Measurements from ENCODE around the gene FOXK1. TPM values are rescaled to one million over a fixed set of nuclear protein-coding genes. Genes with fewer than 3 reads are reported as not detected.
A peak's percentile ranks its signal among the peaks of the same experiment; 100 is the strongest.

Gene FOXK1
- total RNA-seq, 2 experiments from 2014 or later: 38.5 to 39.6 TPM

DNA sequence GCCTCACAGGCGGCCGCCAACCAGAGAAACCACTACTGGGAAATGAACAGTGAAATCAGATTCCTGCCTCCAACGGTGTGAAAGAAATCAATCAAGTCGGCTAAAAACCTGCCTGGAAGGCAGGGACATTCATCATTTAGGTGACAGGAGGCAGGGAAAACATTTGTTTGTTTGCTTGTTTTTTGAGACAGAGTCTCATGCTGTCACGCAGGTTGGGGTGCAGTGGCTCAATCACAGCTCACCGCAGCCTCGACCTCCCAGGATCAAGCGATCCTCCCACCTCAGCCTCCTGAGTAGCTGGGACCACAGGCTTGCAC is 123.8 kb downstream of the FOXK1 start:
- ATAC-seq (no peak), DNase-seq (no peak)
- Mint-ChIP-seq H3K36me3 (ENCODE audit: low read depth) (no peaks in the 10 kb centered on the region), H3K4me3 (no peak overlapping the region), H3K9me3 (no peaks in the 10 kb centered on the region), H3K27ac (no peak overlapping the region), H3K27me3 (no peaks in the 10 kb centered on the region), H3K4me1 (ENCODE audit: low read depth) (peaks cover 5% of the 10 kb centered on the region)
- intact Hi-C loops (cut with micrococcal nuclease): no loop called here
- TF ChIP-seq, protein P1, sequence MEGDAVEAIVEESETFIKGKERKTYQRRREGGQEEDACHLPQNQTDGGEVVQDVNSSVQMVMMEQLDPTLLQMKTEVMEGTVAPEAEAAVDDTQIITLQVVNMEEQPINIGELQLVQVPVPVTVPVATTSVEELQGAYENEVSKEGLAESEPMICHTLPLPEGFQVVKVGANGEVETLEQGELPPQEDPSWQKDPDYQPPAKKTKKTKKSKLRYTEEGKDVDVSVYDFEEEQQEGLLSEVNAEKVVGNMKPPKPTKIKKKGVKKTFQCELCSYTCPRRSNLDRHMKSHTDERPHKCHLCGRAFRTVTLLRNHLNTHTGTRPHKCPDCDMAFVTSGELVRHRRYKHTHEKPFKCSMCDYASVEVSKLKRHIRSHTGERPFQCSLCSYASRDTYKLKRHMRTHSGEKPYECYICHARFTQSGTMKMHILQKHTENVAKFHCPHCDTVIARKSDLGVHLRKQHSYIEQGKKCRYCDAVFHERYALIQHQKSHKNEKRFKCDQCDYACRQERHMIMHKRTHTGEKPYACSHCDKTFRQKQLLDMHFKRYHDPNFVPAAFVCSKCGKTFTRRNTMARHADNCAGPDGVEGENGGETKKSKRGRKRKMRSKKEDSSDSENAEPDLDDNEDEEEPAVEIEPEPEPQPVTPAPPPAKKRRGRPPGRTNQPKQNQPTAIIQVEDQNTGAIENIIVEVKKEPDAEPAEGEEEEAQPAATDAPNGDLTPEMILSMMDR (IDR thresholded peaks at IDR 0.05): no peak
- ChIA-PET POLR2A (no interaction called here), CTCF (interaction anchor here (1.3 kb wide), 1 partner anchor 8 kb away, joined by 5 read pairs; no protein-coding TSS in a partner anchor)

GRCh38 chr7:4806983-4807597 is 125.0 kb downstream of the FOXK1 start:
- no peaks in the 10 kb centered on the region for H3K36me3 Mint-ChIP-seq (ENCODE audit: low read depth)
- TF ChIP-seq, protein P1 (IDR thresholded peaks at IDR 0.05): no peak
- peaks cover 5% of the 10 kb centered on the region for H3K4me1 Mint-ChIP-seq (ENCODE audit: low read depth)
- POLR2A ChIA-PET: no interaction called here
- H3K27ac Mint-ChIP-seq: no peak overlapping the region
- intact Hi-C loops (cut with micrococcal nuclease): no loop called here
- DNase-seq: no peak
- no peaks in the 10 kb centered on the region for H3K27me3 Mint-ChIP-seq
- no peaks in the 10 kb centered on the region for H3K9me3 Mint-ChIP-seq
- CTCF ChIA-PET: interaction anchor here (1.3 kb wide), 1 partner anchor 9 kb away, joined by 5 read pairs; no protein-coding TSS in a partner anchor
- H3K4me3 Mint-ChIP-seq: no peak overlapping the region
- peak; percentile 29 for ATAC-seq

DNA sequence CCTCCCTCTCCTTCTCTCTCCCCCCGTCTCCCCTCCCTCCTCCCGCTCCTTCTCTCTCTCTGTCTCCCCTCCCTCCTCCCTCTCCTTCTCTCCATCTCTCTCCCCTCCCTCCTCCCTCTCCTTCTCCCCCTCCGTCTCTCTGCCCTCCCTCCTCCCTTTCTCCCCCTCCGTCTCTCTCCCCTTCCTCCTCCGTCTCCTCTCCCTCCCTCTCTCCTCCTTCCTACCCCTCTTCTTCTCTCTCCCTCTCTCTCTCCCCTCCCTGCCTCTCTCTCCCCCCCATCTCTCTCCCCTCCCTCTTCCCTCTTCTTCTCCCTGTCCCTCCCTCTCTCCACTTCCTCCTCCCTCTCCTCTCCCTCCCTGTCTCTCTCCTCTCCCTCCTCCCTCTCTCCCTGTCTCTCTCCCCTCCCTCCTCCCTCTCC is 125.5 kb downstream of the FOXK1 start:
- H3K4me1 Mint-ChIP-seq (ENCODE audit: low read depth): peaks cover 5% of the 10 kb centered on the region
- H3K36me3 Mint-ChIP-seq (ENCODE audit: low read depth): no peaks in the 10 kb centered on the region
- H3K4me3 Mint-ChIP-seq: no peak overlapping the region
- no peak for DNase-seq
- no peak overlapping the region for H3K27ac Mint-ChIP-seq
- H3K9me3 Mint-ChIP-seq: no peaks in the 10 kb centered on the region
- ChIA-PET CTCF (interaction anchor here (0.8 to 1.4 kb wide), 2 partner anchors 9 to 16 kb away, joined by 3 to 6 read pairs; no protein-coding TSS in a partner anchor), POLR2A (no interaction called here)
- ATAC-seq: no peak
- TF ChIP-seq, protein P1 (IDR thresholded peaks at IDR 0.05): no peak
- H3K27me3 Mint-ChIP-seq: peaks cover under 1% of the 10 kb centered on the region
- intact Hi-C loops (cut with micrococcal nuclease): no loop called here

DNA sequence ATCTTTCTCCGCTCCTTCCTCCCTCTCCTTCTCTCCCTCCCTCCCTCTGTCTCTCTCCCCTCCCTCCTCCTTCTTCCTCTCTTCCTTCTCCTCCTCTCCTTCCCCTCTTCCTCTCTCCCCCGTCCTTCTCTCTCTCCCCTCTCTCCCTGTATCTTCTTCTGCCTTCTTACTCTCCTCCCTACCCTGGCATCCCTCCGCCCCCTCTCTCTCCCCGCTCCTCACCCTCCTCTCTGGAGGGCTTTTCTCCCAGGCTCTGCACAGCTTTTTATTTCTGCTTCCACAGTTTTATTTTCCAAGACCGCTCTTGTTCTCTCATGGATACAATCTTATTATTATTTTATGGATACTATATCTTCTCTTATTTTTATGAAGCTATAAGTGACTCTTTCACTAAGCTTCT is 125.9 kb downstream of the FOXK1 start:
- DNase-seq (no peak), ATAC-seq (no peak)
- ChIA-PET CTCF (interaction anchor here (0.8 to 1.6 kb wide), 3 partner anchors 9 to 16 kb away, joined by 3 to 6 read pairs (median 4); no protein-coding TSS in a partner anchor), POLR2A (no interaction called here)
- Mint-ChIP-seq H3K36me3 (ENCODE audit: low read depth) (no peaks in the 10 kb centered on the region), H3K4me1 (ENCODE audit: low read depth) (peaks cover 5% of the 10 kb centered on the region), H3K9me3 (no peaks in the 10 kb centered on the region), H3K4me3 (no peak overlapping the region), H3K27me3 (peaks cover 3% of the 10 kb centered on the region), H3K27ac (no peak overlapping the region)
- TF ChIP-seq, protein P1 (IDR thresholded peaks at IDR 0.05): no peak
- intact Hi-C loops (cut with micrococcal nuclease): no loop called here

DNA sequence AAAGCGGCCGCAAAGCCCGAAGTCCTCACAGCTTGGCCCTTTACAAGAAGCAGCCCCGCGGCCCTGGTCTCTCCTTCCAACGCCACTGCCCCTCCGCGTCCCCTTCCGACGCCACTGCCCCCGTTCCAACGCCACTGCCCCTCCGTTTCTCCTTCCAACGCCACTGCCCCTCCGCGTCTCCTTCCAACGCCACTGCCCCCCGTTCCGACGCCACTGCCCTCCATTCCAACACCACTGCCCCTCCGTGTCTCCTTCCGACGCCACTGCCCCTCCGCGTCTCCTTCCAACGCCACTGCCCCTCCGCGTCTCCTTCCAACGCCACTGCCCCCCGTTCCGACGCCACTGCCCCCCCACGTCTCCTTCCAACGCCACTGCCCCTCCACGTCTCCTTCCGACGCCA is 126.5 kb downstream of the FOXK1 start:
- ATAC-seq (no peak), DNase-seq (no peak)
- TF ChIP-seq, protein P1 (IDR thresholded peaks at IDR 0.05): no peak
- ChIA-PET POLR2A (no interaction called here), CTCF (interaction anchor here (0.8 to 1.6 kb wide), 3 partner anchors 10 to 17 kb away, joined by 3 to 6 read pairs (median 4); no protein-coding TSS in a partner anchor)
- Mint-ChIP-seq H3K9me3 (no peaks in the 10 kb centered on the region), H3K4me3 (no peak overlapping the region), H3K4me1 (ENCODE audit: low read depth) (peaks cover 5% of the 10 kb centered on the region), H3K36me3 (ENCODE audit: low read depth) (no peaks in the 10 kb centered on the region), H3K27ac (no peak overlapping the region), H3K27me3 (peaks cover 7% of the 10 kb centered on the region)
- intact Hi-C loops (cut with micrococcal nuclease): no loop called here
